Thymus (tissue), 11 donors: ENCODE data around the gene KRT80. TPM values are rescaled to one million over a fixed set of nuclear protein-coding genes. Genes with fewer than 3 reads are reported as not detected.

ENCODE experiments used
- DNase-seq, 9 donors: peaks; one replicate each; pipeline ENCODE4 v3.0.0-alpha.2; 2013; ENCODE audit warnings: low spot score in 9 of 9, low read depth in 6 of 9, missing footprints in 1 of 9
- H3K27ac ChIP-seq, 2 donors: one replicate each; pipeline ENCODE4 v1.5.1; 2013; ENCODE audit warnings: control low read depth in 1 of 2, low read depth in 1 of 2, low read length in 1 of 2, mild to moderate bottlenecking in 1 of 2, moderate library complexity in 1 of 2
- H3K27me3 ChIP-seq, 2 donors: one replicate each; pipeline ENCODE4 v1.5.1; 2013; ENCODE audit warnings: low read length in 1 of 2; ENCODE audit not compliant: control insufficient read depth in 2 of 2, insufficient read depth in 1 of 2
- H3K36me3 ChIP-seq, 2 donors: one replicate each; pipeline ENCODE4 v1.5.1; 2013; ENCODE audit warnings: low read length in 1 of 2, mild to moderate bottlenecking in 1 of 2, moderate library complexity in 1 of 2; ENCODE audit not compliant: control insufficient read depth in 2 of 2, insufficient read depth in 2 of 2
- H3K4me1 ChIP-seq, 2 donors: one replicate each; pipeline ENCODE4 v1.5.1; 2013; ENCODE audit warnings: low read length in 2 of 2; ENCODE audit not compliant: control insufficient read depth in 2 of 2, insufficient read depth in 2 of 2
- H3K4me3 ChIP-seq, 2 donors: one replicate each; pipeline ENCODE4 v1.5.1; 2013; ENCODE audit warnings: low read length in 2 of 2, control low read depth in 1 of 2, mild to moderate bottlenecking in 1 of 2
- H3K9me3 ChIP-seq, 2 donors: one replicate each; pipeline ENCODE4 v1.5.1; 2013; ENCODE audit warnings: low read length in 1 of 2, mild to moderate bottlenecking in 1 of 2; ENCODE audit not compliant: control insufficient read depth in 2 of 2, insufficient read depth in 1 of 2
- WGBS: extraction: QIAGEN DNeasy Blood & Tissue Kit; methylation state at CpG from one replicate; pipeline ENCODE4 v1.1.7; 2013; 5-methylcytosine and 5-hydroxymethylcytosine counted together
- polyA plus RNA-seq: library from polyadenylated mRNA; stranded (reverse); fragments of 200-250 nt; gene quantifications from one replicate; pipeline ENCODE4 v1.2.3, GENCODE V29; 2013
- total RNA-seq: library from RNA; stranded (reverse); fragments of 120-200 nt; gene quantifications from one replicate; pipeline ENCODE4 v1.2.4, GENCODE V29; 2013
- donor health status: healthy.

Gene KRT80
- total and polyA plus RNA-seq, 2 donors, result 0.14 to 4.8 TPM

DNA sequence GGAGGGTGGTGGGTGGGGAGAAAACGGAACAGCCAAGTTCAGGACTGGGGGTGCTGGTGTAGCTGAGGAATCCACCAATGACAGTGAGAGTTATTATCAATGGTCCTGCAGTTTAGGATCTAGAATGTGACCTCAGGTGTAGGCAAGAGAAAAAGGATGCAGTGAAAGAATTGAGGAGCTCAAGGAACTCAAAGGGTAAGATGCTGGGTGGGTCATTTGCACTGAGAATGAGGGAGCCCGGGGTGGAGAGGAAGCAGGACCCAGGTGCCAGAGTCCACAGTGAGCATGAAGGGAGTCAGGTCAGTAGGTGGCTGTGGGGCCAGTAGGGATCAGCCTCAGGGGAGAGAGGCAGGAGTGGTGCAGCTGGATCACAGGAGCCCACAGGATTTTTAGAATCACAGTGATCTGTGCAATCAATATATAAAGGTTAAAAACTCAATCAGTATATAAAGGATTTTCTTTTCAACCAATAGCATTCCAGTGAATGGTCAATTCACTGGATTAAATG is 38.1 kb upstream of the KRT80 start:
- H3K27me3 ChIP-seq, result peaks cover 18 to 58% of the 10 kb centered on the region in 2 donors
- DNase-seq, result no peak
- H3K4me3 ChIP-seq, result no peak overlapping the region
- WGBS, result 87% methylated on average over 2 of the region's 2 CpGs
- no peaks in the 10 kb centered on the region for H3K36me3 ChIP-seq
- H3K27ac ChIP-seq, result no peak overlapping the region
- no peaks in the 10 kb centered on the region for H3K4me1 ChIP-seq
- no peaks in the 10 kb centered on the region for H3K9me3 ChIP-seq

DNA sequence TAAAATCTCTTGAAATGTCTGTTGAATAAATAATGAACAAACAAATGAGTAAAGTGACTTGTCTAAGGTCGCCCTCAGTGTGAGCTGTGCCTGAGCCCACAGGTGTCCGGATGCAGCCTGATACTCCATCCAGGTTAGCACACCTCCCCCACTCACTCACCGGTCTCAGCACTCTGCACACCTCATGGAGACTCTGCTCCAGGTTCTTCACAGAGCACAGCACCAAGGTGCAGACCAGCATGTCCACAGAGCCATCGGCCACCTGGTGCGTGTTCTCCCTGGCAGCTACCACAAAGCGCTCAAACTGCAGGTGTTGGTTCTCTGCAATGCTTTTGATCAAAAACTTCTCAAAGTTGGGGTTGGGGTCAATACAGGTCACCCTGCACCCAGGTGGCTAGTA is 37.1 kb upstream of the KRT80 start:
- Histone ChIP-seq H3K4me1 (no peaks in the 10 kb centered on the region), H3K36me3 (no peaks in the 10 kb centered on the region), H3K4me3 (no peak overlapping the region), H3K27ac (no peak overlapping the region), H3K9me3 (no peaks in the 10 kb centered on the region), H3K27me3 (peaks cover 15 to 48% of the 10 kb centered on the region in 2 donors)
- no peak for DNase-seq
- WGBS, result 91% methylated on average over 6 of the region's 6 CpGs

DNA sequence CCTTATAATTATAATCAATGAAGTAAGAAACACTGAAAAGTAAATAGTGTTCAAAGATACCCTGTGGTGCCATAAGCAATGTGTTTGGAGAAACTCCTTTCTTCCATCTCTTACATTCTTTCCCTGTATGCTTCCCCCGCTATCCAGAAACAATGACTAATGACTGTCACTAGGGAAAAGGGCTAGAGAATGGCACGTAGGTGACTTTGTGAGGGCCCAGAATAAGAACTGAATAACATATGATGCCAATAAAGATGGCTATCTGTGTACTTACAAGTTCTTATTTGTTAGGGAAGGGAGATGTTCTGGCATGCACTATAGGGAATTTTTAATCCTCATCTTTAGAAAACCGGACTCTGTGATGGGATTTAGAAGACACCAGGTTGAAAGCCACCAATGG is 36.6 kb upstream of the KRT80 start:
- Histone ChIP-seq H3K36me3 (no peaks in the 10 kb centered on the region), H3K9me3 (no peaks in the 10 kb centered on the region), H3K27me3 (peaks cover 9 to 42% of the 10 kb centered on the region in 2 donors), H3K27ac (no peak overlapping the region), H3K4me1 (no peaks in the 10 kb centered on the region), H3K4me3 (no peak overlapping the region)
- no peak for DNase-seq
- 74% methylated on average over 3 of the region's 3 CpGs for WGBS

DNA sequence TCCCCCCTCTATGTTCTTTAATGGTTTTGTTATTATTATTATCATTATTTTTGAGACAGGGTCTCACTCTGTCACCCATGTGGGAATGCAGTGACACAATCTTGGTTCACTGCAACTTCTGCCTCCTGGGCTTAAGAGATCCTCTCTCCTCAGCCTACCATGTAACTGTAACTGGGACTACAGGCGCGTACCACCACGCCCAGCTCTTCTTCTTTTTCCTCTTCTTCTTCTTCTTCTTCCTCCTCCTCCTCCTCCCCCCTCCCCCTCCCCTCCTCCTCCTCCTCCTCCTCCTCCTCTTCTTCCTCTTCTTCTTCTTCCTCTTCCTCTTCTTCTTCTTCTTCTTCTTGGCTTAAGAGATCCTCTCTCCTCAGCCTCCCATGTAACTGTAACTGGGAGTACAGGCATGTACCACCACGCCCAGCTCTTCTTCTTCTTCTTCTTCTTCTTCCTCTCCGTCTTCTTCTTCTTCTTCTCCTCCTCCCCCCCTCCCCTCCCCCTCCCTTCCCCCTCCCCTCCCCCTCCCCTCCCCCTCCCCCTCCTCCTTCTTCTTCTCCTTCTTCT is 35.9 kb upstream of the KRT80 start:
- Histone ChIP-seq H3K9me3 (no peaks in the 10 kb centered on the region), H3K27ac (no peak overlapping the region), H3K27me3 (peaks cover 3 to 40% of the 10 kb centered on the region in 2 donors), H3K36me3 (no peaks in the 10 kb centered on the region), H3K4me3 (no peak overlapping the region), H3K4me1 (no peaks in the 10 kb centered on the region)
- WGBS, result 91% methylated on average over 5 of the region's 5 CpGs
- DNase-seq, result no peak

DNA sequence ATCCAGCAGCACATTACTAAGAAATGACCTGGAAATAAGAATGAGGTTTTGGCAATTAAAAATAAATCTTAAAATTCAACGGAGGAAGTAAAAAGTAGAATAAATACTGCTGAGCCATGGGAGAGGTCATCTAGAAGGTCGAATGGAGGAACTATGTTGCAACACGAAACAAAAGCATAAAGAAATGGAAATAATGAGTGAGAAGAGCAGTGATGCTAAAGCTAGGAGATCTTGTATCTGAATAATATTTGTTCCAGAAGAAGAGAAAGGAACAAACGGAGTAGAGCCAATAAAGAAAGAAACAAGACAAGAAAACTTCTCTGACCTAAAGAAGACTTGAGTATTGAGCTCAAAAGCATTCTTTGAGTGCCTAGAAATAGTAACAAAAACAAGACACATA is 34.6 kb upstream of the KRT80 start:
- no peak overlapping the region for H3K27ac ChIP-seq
- DNase-seq, result no peak
- WGBS, result 79% methylated on average over 4 of the region's 4 CpGs

DNA sequence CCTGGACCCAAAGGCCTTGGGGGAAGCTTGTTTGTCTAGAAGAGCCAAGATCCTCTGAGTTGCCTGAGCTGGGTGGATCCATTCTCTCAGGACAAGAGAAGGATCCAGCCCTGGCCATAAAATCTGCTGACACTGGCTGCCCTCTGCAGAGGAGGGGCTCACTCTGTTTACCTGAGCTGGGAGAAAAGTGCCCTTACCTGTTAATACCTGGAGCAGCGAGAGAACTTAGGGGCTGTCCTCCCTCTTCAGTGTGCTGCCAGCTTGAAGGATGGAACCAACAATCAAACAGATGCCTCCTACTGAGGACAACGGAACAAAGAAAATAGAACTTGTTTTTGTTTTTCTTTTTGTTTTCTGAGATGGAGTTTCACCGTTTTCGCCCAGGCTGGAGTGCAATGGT is 33.9 kb upstream of the KRT80 start:
- Histone ChIP-seq H3K27me3 (peaks cover 2 to 28% of the 10 kb centered on the region in 2 donors), H3K36me3 (no peaks in the 10 kb centered on the region)
- 94% methylated on average over 4 of the region's 4 CpGs for WGBS

More for the DNA sequence above, 34.6 kb upstream of the KRT80 start:
- Histone ChIP-seq H3K4me1 (no peaks in the 10 kb centered on the region), H3K9me3 (no peaks in the 10 kb centered on the region), H3K36me3 (no peaks in the 10 kb centered on the region), H3K4me3 (no peak overlapping the region), H3K27me3 (peaks cover 3 to 35% of the 10 kb centered on the region in 2 donors)

DNA sequence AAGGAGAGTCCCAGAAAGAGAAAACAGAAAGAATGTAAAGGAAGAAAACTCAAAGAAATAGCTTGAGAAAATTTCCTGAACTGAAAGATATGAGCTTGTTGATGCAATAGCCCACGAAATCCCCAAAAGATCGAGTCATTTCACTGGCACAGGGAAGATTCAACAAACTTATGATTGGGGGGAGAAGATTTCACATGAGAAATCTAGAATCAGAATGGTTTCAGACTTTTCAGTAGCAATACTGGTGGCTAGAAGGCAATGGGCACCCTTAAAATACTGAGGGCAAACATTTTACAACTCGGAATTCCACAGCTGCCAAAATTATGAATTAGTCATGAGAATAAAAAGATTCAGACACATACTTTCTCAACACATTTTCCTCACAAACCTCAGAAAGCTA is 32.3 kb upstream of the KRT80 start:
- H3K4me1 ChIP-seq, result no peaks in the 10 kb centered on the region
- no peak for DNase-seq
- WGBS, result 78% methylated on average over 3 of the region's 3 CpGs
- no peaks in the 10 kb centered on the region for H3K9me3 ChIP-seq
- H3K36me3 ChIP-seq, result no peaks in the 10 kb centered on the region
- peaks cover 0 to 20% of the 10 kb centered on the region in 2 donors for H3K27me3 ChIP-seq
- no peak overlapping the region for H3K4me3 ChIP-seq
- H3K27ac ChIP-seq, result no peak overlapping the region

More for the DNA sequence above, 33.9 kb upstream of the KRT80 start:
- Histone ChIP-seq H3K9me3 (no peaks in the 10 kb centered on the region), H3K27ac (no peak overlapping the region), H3K4me1 (no peaks in the 10 kb centered on the region), H3K4me3 (no peak overlapping the region)
- no peak for DNase-seq

DNA sequence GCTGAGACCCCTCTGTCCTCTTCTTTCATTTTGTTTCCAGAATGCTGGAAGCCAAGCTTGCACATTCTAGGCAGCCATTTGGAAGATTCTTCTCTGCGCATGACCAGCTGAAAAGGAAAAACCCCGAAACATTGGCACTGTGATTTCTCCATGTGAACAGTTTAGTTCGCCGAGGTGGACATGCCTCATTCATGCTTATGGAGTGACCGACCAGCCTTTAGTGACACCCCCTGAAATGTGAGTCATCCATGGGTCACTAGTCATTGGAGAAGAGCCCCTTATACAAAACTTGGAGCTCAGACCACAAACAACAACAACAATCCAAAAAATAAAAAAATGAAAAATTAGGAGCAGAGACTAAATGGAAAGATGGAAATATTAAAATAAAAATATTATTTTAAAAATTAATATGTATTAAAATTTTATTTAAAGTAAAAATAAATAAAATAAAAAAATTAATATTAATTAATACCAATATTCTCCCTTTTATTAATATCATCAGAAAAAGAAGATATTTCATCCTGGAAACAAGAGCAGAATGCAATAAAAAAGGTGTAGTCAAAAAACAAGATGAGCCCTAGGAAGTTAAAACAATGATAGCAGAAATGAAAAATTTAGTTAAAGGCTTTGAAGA is 31.7 kb upstream of the KRT80 start:
- Histone ChIP-seq H3K36me3 (no peaks in the 10 kb centered on the region), H3K4me3 (no peak overlapping the region), H3K27me3 (peaks cover 0 to 20% of the 10 kb centered on the region in 2 donors), H3K27ac (no peak overlapping the region), H3K9me3 (no peaks in the 10 kb centered on the region), H3K4me1 (no peaks in the 10 kb centered on the region)
- WGBS, result 98% methylated on average over 5 of the region's 5 CpGs
- no peak for DNase-seq

DNA sequence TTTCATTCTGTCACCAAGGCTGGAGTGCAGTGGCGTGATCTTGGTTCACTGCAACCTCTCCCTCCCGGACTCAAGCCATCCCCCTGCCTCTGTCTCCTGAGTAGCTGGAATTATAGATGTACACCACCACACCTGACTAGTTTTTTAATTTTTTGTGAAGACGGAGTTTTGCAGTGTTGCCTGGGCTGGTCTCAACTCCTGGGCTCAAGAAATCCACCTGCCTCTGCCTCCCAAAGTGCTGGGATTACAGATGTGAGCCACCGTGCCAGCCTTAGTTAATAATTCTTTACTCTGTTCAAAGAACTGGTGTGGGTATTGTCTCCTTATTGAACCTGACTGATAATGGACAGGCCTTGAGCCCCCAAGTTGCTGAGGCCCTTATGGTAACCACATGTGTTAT is 30.9 kb upstream of the KRT80 start:
- WGBS, result 96% methylated on average over 4 of the region's 4 CpGs
- no peak overlapping the region for H3K4me3 ChIP-seq
- H3K27ac ChIP-seq, result no peak overlapping the region
- DNase-seq, result no peak
- H3K4me1 ChIP-seq, result no peaks in the 10 kb centered on the region
- no peaks in the 10 kb centered on the region for H3K36me3 ChIP-seq
- peaks cover 0 to 20% of the 10 kb centered on the region in 2 donors for H3K27me3 ChIP-seq
- H3K9me3 ChIP-seq, result no peaks in the 10 kb centered on the region
